K562 (cell line): Measurements from ENCODE around the gene SMNDC1. TPM values are rescaled to one million over a fixed set of nuclear protein-coding genes. Genes with fewer than 3 reads are reported as not detected.

Experiments used
- ATAC-seq: fragments of 200-7000 bp; cut with Tn5 transposase; 3 replicates; pipeline ENCODE4 v1.9.1; 2020; ENCODE audit warnings: moderate library complexity
- BruUV-seq: library from RNA; stranded (reverse); fragments of 400-500 nt; replicated peaks from 2 replicates; lab custom pipeline; 2021; lab: Mats Ljungman, UMichigan
- CTCF ChIA-PET: fragments of 300-600 bp; formaldehyde crosslinking; extraction: SDS; loops from one replicate; lab custom pipeline; 2021; ENCODE audit warnings: low intra/inter-chr PET ratio; lab: Yijun Ruan, JAX
- POLR2A ChIA-PET: fragments of 300-600, 350-650 bp; sonication (Branson Sonifier 250); formaldehyde crosslinking; extraction: SDS; loops from one replicate; lab custom pipeline; 2021; ENCODE audit warnings: antibody characterized with exemption, inconsistent platforms; lab: Yijun Ruan, JAX
- DNase-seq, 4 experiments: peaks; one replicate each; pipeline versions ENCODE4 v3.0.0 to v3.0.0-alpha.2; 2011 to 2018; ENCODE audit warnings: low spot score in 3 of 4, mixed read lengths in 3 of 4; ENCODE audit errors: extremely low read depth in 1 of 4
- FAIRE-seq: peaks from 2 replicates; lab custom pipeline; 2011; peaks lifted over from hg19 to GRCh38; lab: Jason Lieb, UNC
- H2AFZ ChIP-seq: 2 replicates; pipeline ENCODE4 v1.6.0; 2011; ENCODE audit warnings: low read depth, low read length, control low read depth, inconsistent platforms
- H3K27ac ChIP-seq: fragments of 200-600 bp; 3 replicates; pipeline ENCODE4 v1.8.0; 2011; ENCODE audit warnings: low read depth, mild to moderate bottlenecking, control low read depth, inconsistent platforms, low read length, moderate library complexity, mixed read lengths; ENCODE audit errors: extremely low read depth
- H3K27me3 ChIP-seq, 2 experiments: fragments of 300-600 bp in 1 of 2; 2 replicates in 1 of 2; 3 replicates in 1 of 2; pipeline versions ENCODE4 v1.6.0 to v1.8.0; 2011; ENCODE audit warnings: inconsistent platforms in 2 of 2, low read length in 2 of 2, mild to moderate bottlenecking in 1 of 2, mixed read lengths in 1 of 2, moderate library complexity in 1 of 2; ENCODE audit not compliant: control insufficient read depth in 2 of 2, insufficient read depth in 2 of 2
- H3K36me3 ChIP-seq: fragments of 300-600 bp; 3 replicates; pipeline ENCODE4 v1.8.0; 2011; ENCODE audit warnings: mild to moderate bottlenecking, low read length, inconsistent platforms; ENCODE audit not compliant: control insufficient read depth, insufficient read depth
- H3K4me1 ChIP-seq, 2 experiments: fragments of 200-600 bp in 1 of 2; replicated peaks in 1 of 2; 2 replicates in 1 of 2; 3 replicates in 1 of 2; pipeline versions ENCODE4 v1.5.1 to v1.8.0; 2011; ENCODE audit warnings: inconsistent platforms in 2 of 2, low read length in 2 of 2, mild to moderate bottlenecking in 1 of 2, mixed read lengths in 1 of 2, moderate library complexity in 1 of 2; ENCODE audit not compliant: control insufficient read depth in 2 of 2, insufficient read depth in 2 of 2
- H3K4me2 ChIP-seq: 2 replicates; pipeline ENCODE4 v1.6.1; 2011; ENCODE audit warnings: low read length, control low read depth, inconsistent platforms, mixed read lengths; ENCODE audit not compliant: insufficient read depth
- H3K4me3 ChIP-seq: fragments of 200-600 bp; sonication (generic), shearing (Covaris generic); 2 replicates; pipeline ENCODE4 v1.5.1; 2016; ENCODE audit warnings: control low read depth, inconsistent platforms
- H3K79me2 ChIP-seq: fragments of 200-600 bp; 3 replicates; pipeline ENCODE4 v1.8.0; 2011; ENCODE audit warnings: low read length, inconsistent platforms; ENCODE audit not compliant: control insufficient read depth, insufficient read depth
- H3K9ac ChIP-seq, 2 experiments: 2 replicates each; pipeline versions ENCODE4 v1.6.0 to v1.6.1; 2011; ENCODE audit warnings: low read depth in 2 of 2, low read length in 2 of 2, control low read depth in 1 of 2, inconsistent platforms in 1 of 2, mild to moderate bottlenecking in 1 of 2, mixed read lengths in 1 of 2; ENCODE audit not compliant: insufficient read depth in 1 of 2
- H3K9me1 ChIP-seq: one replicate; pipeline ENCODE4 v1.6.0; 2011; ENCODE audit warnings: inconsistent platforms, mild to moderate bottlenecking, low read length, moderate library complexity; ENCODE audit not compliant: control insufficient read depth, insufficient read depth
- H3K9me3 ChIP-seq: replicated peaks from 2 replicates; pipeline ENCODE4 v1.5.1; 2011; ENCODE audit warnings: low read depth, low read length, inconsistent platforms; ENCODE audit not compliant: control insufficient read depth, insufficient read depth
- H4K20me1 ChIP-seq: replicated peaks from 2 replicates; pipeline ENCODE4 v1.6.1; 2011; ENCODE audit warnings: low read length, inconsistent platforms, mixed read lengths; ENCODE audit not compliant: control insufficient read depth, insufficient read depth
- AFF1 ChIP-seq, 2 experiments: fragments of 450-650 bp; IDR thresholded peaks; 2 replicates each; pipeline ENCODE4 v1.6.1; 2018; ENCODE audit warnings: mild to moderate bottlenecking in 2 of 2, low read depth in 1 of 2; ENCODE audit not compliant: partially characterized antibody in 2 of 2
- BDP1 ChIP-seq: IDR thresholded peaks from 3 replicates; pipeline ENCODE4 v1.6.1; 2011; ENCODE audit not compliant: insufficient read length, insufficient read depth
- CCAR2 ChIP-seq: fragments of 200-400 bp; formaldehyde crosslinking; IDR thresholded peaks from 2 replicates; pipeline ENCODE4 v1.6.1; 2017; ENCODE audit warnings: mild to moderate bottlenecking, low read depth, low read length
- FOXP1 ChIP-seq: sonication (generic); formaldehyde crosslinking; IDR thresholded peaks from 2 replicates; pipeline ENCODE4 v1.8.0; 2022; ENCODE audit warnings: mild to moderate bottlenecking, missing genetic modification reagents
- FUS ChIP-seq: fragments of 200-400 bp; formaldehyde crosslinking; optimal IDR thresholded peaks from 2 replicates; pipeline ENCODE3; 2017; ENCODE audit warnings: low read depth, low read length
- GABPB1 ChIP-seq: sonication (generic); formaldehyde crosslinking; IDR thresholded peaks from 2 replicates; pipeline ENCODE4 v1.8.0; 2022; ENCODE audit warnings: mild to moderate bottlenecking, missing genetic modification reagents
- GATAD2B ChIP-seq: fragments of 450-650 bp; IDR thresholded peaks from 2 replicates; pipeline ENCODE4 v1.6.1; 2017; ENCODE audit warnings: mild to moderate bottlenecking, borderline replicate concordance
- HDAC2 ChIP-seq: fragments of 450-650 bp; IDR thresholded peaks from 2 replicates; pipeline ENCODE4 v1.6.1; 2016; ENCODE audit warnings: mild to moderate bottlenecking
- MNT ChIP-seq, 2 experiments: fragments of 450-650 bp; conservative IDR thresholded peaks; 2 replicates each; pipeline ENCODE4 v1.6.1; 2017; ENCODE audit warnings: mild to moderate bottlenecking in 2 of 2, moderate library complexity in 2 of 2
- TBL1XR1 ChIP-seq, 2 experiments: IDR thresholded peaks; 2 replicates each; pipeline ENCODE4 v1.6.1; 2012; ENCODE audit warnings: improper control_type of control experiment in 2 of 2, low read length in 2 of 2, mild to moderate bottlenecking in 1 of 2
- ZHX1 ChIP-seq: fragments of 150-350 bp; conservative IDR thresholded peaks from 2 replicates; pipeline ENCODE4 v1.6.1; 2014; ENCODE audit warnings: low read length
- WGBS: fragments of 100-300 bp; shearing (Covaris generic); methylation state at CpG from one replicate; pipeline ENCODE4 v1.1.6; 2016; ENCODE audit warnings: low coverage, mixed read lengths; ENCODE audit not compliant: insufficient coverage; ENCODE audit errors: missing lambda C conversion rate; 5-methylcytosine and 5-hydroxymethylcytosine counted together
- in situ Hi-C: fragments of 300-500 bp; cut with MboI; formaldehyde crosslinking; loops from 4 replicates; pipeline ENCODE4 v1.15.0; 2018; ENCODE audit warnings: inconsistent platforms, mixed read lengths
- intact Hi-C: fragments of 100-400 bp; cut with micrococcal nuclease; formaldehyde crosslinking; loops from 2 replicates; pipeline ENCODE4 v1.14.2; 2022
- polyA plus RNA-seq, 8 experiments: library from polyadenylated mRNA; depleted of rRNA in 4 of 8; stranded (reverse) in 5 of 8; unstranded in 3 of 8; fragments of >200 nt; fragmentation: Nextera tagmentation in 2 of 8; fragmentation: Illumina TruSeq in 1 of 8; extraction: Ambion mirVana in 2 of 8; extraction: Trizol in 1 of 8; gene quantifications; 2 replicates each; pipeline versions ENCODE4 v1.2.1 to v1.2.3, GENCODE V29; 2011 to 2014; ENCODE audit warnings: inconsistent platforms in 1 of 8, missing spikeins in 1 of 8
- total RNA-seq, 7 experiments: library from RNA; depleted of rRNA in 6 of 7; stranded (reverse); fragments of >200 nt in 6 of 7; fragmentation: Illumina TruSeq in 2 of 7; extraction: Trizol in 2 of 7; gene quantifications; 2 replicates each; pipeline versions ENCODE4 v1.2.1 to v1.2.3, GENCODE V29; 2011 to 2021; ENCODE audit warnings: low replicate concordance in 1 of 7

Gene SMNDC1
- total and polyA plus RNA-seq, 9 of the 15 experiments (the other 6 are each of a cell fraction or from before 2014, with no cell fraction given): 6.8 to 35.8 (median 12.3) TPM

GRCh38 chr10:110305767-110306451, 1.2 kb upstream of the SMNDC1 start:
- H3K79me2 ChIP-seq: peaks cover 39% of the 10 kb centered on the region
- POLR2A ChIA-PET: interaction anchor here (0.6 to 1.8 kb wide), 4 partner anchors 16 to 236 kb away, joined by 3 to 4 read pairs (median 3); no protein-coding TSS in a partner anchor
- in situ Hi-C loops: no loop called here
- H3K4me2 ChIP-seq: peak overlapping the region; percentile 75
- H3K9ac ChIP-seq: peak overlapping the region; percentile 48 to 83; a peak in 3 of 4 replicates
- H3K4me3 ChIP-seq: peak overlapping the region; percentile 21; the same call in 1 of the 2 replicates
- CTCF ChIA-PET: interaction anchor here (0.6 to 1.7 kb wide), 4 partner anchors 194 to 243 kb away, joined by 3 to 4 read pairs (median 3); no protein-coding TSS in a partner anchor
- peaks cover 4% of the 10 kb centered on the region for H4K20me1 ChIP-seq
- peak overlapping the region; percentile 87; the same call in 2 of the 3 replicates for H3K27ac ChIP-seq
- H3K4me1 ChIP-seq: peaks cover 0 to 11% of the 10 kb centered on the region in 2 experiments; a peak in 2 of 5 replicates
- intact Hi-C loops: loop anchor here (5.0 kb wide), 1 partner anchor 191 kb away; the partner anchor contains the start of gene DUSP5
- peak; percentile 14 to 74 (median 32) for DNase-seq
- no peaks in the 10 kb centered on the region for H3K9me1 ChIP-seq
- no peaks in the 10 kb centered on the region for H3K27me3 ChIP-seq
- no peaks in the 10 kb centered on the region for H3K9me3 ChIP-seq
- peaks cover 27% of the 10 kb centered on the region for H3K36me3 ChIP-seq
- peak; percentile 71 for ATAC-seq
- peak overlapping the region; percentile 83 for H2AFZ ChIP-seq
- WGBS: 44% methylated on average over 14 of the region's 17 CpGs
- peak; percentile 81 for FAIRE-seq
- no TSS peak for BruUV-seq
- TF ChIP-seq GATAD2B (no peak), FOXP1 (CRISPR knock-in tag) (no peak), TBL1XR1 (IDR thresholded peaks at IDR 0.05; ENCODE audit: low read length in 2 of 2) (no peak), CCAR2 (no peak), ZHX1 (no peak), AFF1 (IDR thresholded peaks at IDR 0.05; ENCODE audit: low read depth in 1 of 2, partially characterized antibody in 2 of 2) (no peak), FUS (no peak), MNT (conservative IDR thresholded peaks at IDR 0.05) (peak in 1 of 2 experiments; percentile 66; a peak in 1 of 4 replicates), GABPB1 (no peak), BDP1 (no peak), HDAC2 (no peak)
